ENCODE data around the gene ERP44.

Gene ERP44

DNA sequence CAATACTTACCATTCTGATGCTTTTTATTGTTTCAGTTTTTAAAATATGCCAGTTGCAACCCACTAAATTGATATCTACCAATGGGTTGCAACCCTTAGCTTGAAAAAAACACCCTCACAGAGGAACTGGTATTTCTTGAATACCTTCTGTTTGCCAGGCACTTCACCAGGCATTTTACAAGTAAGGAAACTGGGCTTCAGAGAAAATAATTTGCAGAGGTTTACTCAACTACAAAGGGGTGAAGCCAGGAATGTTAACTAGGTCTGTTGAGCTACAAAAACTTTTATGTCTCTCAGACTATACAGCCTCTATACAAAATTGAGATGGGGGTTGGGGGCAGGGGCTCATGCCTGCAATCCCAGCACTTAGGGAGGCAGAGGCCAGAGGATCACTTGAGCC lies 127.4 kb downstream of the ERP44 start:
- H3K4me3 ChIP-seq (ENCODE audit: low read depth, low read length): no peak overlapping the region
- peaks cover 21% of the 10 kb centered on the region for H3K4me1 ChIP-seq (ENCODE audit: control insufficient read depth, insufficient read depth, low read length)
- no peak overlapping the region for H3K27ac ChIP-seq (ENCODE audit: low read depth, low read length)
- no peaks in the 10 kb centered on the region for H3K9me3 ChIP-seq (ENCODE audit: control insufficient read depth, insufficient read depth, low read length)
- H3K36me3 ChIP-seq (ENCODE audit: control insufficient read depth, insufficient read depth, low read length): no peaks in the 10 kb centered on the region
- H3K9ac ChIP-seq (ENCODE audit: low read depth, low read length): no peak overlapping the region
- no peaks in the 10 kb centered on the region for H3K27me3 ChIP-seq (ENCODE audit: control insufficient read depth, insufficient read depth, low read length)

DNA sequence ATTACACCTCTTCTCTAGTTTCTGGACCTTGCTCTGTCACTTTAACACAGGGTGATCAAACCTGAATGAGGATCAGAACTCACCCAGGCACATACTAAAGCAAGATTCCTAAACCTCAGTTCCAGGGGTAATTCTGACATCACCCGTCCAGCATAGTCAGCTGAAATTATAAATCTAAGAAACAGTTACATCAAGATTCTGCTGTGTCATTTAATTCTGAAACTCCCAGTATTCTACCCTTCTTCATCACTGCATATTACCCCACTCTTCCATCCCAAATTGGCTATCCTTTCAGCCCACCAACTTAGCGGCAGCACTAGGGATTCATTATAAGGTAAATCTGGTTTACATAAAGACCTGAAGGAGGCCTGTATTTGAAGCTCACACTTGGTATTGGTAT lies 128.3 kb downstream of the ERP44 start:
- H3K27me3 ChIP-seq (ENCODE audit: control insufficient read depth, insufficient read depth, low read length): no peaks in the 10 kb centered on the region
- H3K27ac ChIP-seq (ENCODE audit: low read depth, low read length): no peak overlapping the region
- no peaks in the 10 kb centered on the region for H3K9me3 ChIP-seq (ENCODE audit: control insufficient read depth, insufficient read depth, low read length)
- no peaks in the 10 kb centered on the region for H3K36me3 ChIP-seq (ENCODE audit: control insufficient read depth, insufficient read depth, low read length)
- no peak overlapping the region for H3K9ac ChIP-seq (ENCODE audit: low read depth, low read length)
- H3K4me1 ChIP-seq (ENCODE audit: control insufficient read depth, insufficient read depth, low read length): peaks cover 26% of the 10 kb centered on the region
- H3K4me3 ChIP-seq (ENCODE audit: low read depth, low read length): no peak overlapping the region

DNA sequence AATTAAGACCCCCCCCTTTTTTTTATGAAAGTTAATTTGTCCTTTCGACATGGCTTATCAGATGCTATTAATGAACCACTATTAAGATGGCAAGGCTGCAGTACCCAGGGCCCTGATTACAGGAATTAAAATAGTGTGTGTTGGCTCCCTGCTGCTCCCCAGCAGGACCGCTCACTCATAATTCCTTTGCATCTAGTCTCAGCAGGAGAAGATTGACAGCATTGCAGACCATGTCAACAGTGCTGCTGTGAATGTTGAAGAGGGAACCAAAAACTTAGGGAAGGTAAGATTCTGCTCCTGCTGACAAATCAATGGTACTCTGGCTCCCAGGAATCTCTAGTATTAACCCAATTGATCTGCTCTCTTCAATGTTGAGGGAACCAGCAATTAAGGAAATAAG lies 131.3 kb downstream of the ERP44 start:
- Histone ChIP-seq H3K27me3 (ENCODE audit: control insufficient read depth, insufficient read depth, low read length) (no peaks in the 10 kb centered on the region), H3K36me3 (ENCODE audit: control insufficient read depth, insufficient read depth, low read length) (no peaks in the 10 kb centered on the region)

DNA sequence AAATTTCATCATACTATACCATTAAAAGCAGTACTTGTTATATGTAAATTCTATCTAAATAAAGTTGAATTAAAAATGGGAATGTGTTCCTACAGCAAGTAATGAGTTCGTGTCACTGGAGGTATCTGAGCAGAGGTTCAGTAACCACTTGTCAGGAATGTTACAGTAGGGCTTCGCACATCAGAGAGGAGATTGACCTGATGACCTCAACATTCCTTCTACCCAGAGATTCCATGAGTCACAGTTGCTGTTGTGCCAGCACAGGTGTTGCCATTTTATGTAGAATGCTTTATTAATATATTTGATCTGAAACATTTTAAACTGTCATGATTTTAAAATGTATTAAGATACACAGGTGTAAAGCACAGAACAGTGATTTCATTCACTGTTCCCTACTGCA lies 132.1 kb downstream of the ERP44 start:
- Histone ChIP-seq H3K9me3 (ENCODE audit: control insufficient read depth, insufficient read depth, low read length) (no peaks in the 10 kb centered on the region), H3K36me3 (ENCODE audit: control insufficient read depth, insufficient read depth, low read length) (no peaks in the 10 kb centered on the region), H3K27ac (ENCODE audit: low read depth, low read length) (peak overlapping the region; percentile 77), H3K4me1 (ENCODE audit: control insufficient read depth, insufficient read depth, low read length) (peaks cover 26% of the 10 kb centered on the region), H3K9ac (ENCODE audit: low read depth, low read length) (no peak overlapping the region), H3K27me3 (ENCODE audit: control insufficient read depth, insufficient read depth, low read length) (no peaks in the 10 kb centered on the region), H3K4me3 (ENCODE audit: low read depth, low read length) (no peak overlapping the region)

More for the DNA sequence above, 131.3 kb downstream of the ERP44 start:
- no peak overlapping the region for H3K4me3 ChIP-seq (ENCODE audit: low read depth, low read length)
- no peak overlapping the region for H3K9ac ChIP-seq (ENCODE audit: low read depth, low read length)
- no peaks in the 10 kb centered on the region for H3K9me3 ChIP-seq (ENCODE audit: control insufficient read depth, insufficient read depth, low read length)
- peak overlapping the region; percentile 61 for H3K27ac ChIP-seq (ENCODE audit: low read depth, low read length)
- peaks cover 26% of the 10 kb centered on the region for H3K4me1 ChIP-seq (ENCODE audit: control insufficient read depth, insufficient read depth, low read length)

DNA sequence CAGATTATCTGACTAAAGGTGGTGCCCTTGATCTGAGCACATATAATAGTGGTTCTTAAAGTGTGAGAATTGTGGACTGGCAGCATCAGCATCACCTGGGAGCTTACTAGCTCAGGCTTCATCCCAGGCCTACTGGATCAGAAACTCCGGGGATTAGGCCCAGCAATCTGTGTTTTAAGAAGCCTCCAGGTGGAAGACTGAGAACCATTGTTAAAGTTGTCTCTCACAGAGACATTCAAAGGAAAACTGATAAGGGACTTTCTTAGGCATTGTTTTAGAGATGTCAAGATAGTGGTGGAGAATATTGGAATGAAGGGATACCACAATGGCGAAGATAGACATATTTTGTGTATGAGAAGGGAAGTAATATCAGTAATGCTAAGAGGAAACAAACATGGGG lies 132.8 kb downstream of the ERP44 start:
- H3K27ac ChIP-seq (ENCODE audit: low read depth, low read length): peak overlapping the region; percentile 7
- H3K4me3 ChIP-seq (ENCODE audit: low read depth, low read length): no peak overlapping the region
- peaks cover 26% of the 10 kb centered on the region for H3K4me1 ChIP-seq (ENCODE audit: control insufficient read depth, insufficient read depth, low read length)
- H3K9me3 ChIP-seq (ENCODE audit: control insufficient read depth, insufficient read depth, low read length): no peaks in the 10 kb centered on the region
- H3K36me3 ChIP-seq (ENCODE audit: control insufficient read depth, insufficient read depth, low read length): no peaks in the 10 kb centered on the region
- H3K9ac ChIP-seq (ENCODE audit: low read depth, low read length): no peak overlapping the region
- no peaks in the 10 kb centered on the region for H3K27me3 ChIP-seq (ENCODE audit: control insufficient read depth, insufficient read depth, low read length)

DNA sequence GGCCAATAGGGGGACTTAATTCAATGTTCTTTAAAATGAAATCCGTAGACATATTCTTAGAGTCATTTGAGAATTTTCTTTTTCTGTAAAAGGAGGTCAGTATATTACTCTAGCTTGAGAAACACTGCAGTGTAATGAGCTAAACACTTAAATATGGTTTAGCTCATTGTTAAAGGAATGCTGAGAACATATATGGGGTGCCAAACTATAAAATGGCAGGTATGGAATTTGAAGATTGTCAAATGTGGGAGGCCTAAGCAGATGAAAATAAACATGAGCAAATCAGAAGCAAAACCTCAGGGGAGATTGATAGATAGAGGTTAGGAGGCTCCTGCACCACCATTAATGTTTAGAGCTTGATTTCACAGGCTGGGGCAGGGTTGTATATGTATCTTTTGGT lies 134.5 kb downstream of the ERP44 start:
- no peak overlapping the region for H3K4me3 ChIP-seq (ENCODE audit: low read depth, low read length)
- H3K9ac ChIP-seq (ENCODE audit: low read depth, low read length): no peak overlapping the region
- H3K9me3 ChIP-seq (ENCODE audit: control insufficient read depth, insufficient read depth, low read length): no peaks in the 10 kb centered on the region
- H3K27ac ChIP-seq (ENCODE audit: low read depth, low read length): no peak overlapping the region
- 0 out of 2 replicates have a peak, but pooled peaks cover 3% of the 10 kb centered on the region for H3K36me3 ChIP-seq (ENCODE audit: control insufficient read depth, insufficient read depth, low read length)
- H3K4me1 ChIP-seq (ENCODE audit: control insufficient read depth, insufficient read depth, low read length): peaks cover 26% of the 10 kb centered on the region
- no peaks in the 10 kb centered on the region for H3K27me3 ChIP-seq (ENCODE audit: control insufficient read depth, insufficient read depth, low read length)

DNA sequence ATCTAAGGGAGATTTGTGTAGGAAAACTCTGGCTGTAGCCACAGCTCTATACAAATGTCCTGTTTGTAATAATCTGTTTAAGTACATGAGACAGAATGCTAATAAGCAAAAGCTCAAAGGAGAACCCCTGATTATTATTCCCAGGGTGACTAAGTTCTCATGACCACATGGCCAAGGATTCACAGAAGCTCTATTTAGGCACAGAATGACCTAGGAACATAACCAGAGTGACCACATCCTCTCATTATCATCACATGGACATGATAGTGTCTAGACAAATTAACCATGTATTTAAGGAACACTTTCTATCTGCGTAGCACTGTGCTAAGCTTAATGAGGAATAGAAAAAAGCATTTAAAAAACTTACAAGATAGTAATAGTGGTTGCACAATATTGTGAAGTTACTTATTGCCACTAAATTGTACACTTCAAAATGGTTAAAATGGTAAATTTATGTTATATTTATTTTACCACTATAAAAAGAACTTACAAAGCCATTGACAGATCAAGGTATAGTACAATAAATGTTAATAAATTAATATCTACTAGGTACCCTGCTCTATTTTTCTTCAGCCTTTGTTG lies 136.0 kb downstream of the ERP44 start:
- H3K27me3 ChIP-seq (ENCODE audit: control insufficient read depth, insufficient read depth, low read length): no peaks in the 10 kb centered on the region
- no peak overlapping the region for H3K27ac ChIP-seq (ENCODE audit: low read depth, low read length)
- no peaks in the 10 kb centered on the region for H3K9me3 ChIP-seq (ENCODE audit: control insufficient read depth, insufficient read depth, low read length)
- 0 out of 2 replicates have a peak, but pooled peaks cover 3% of the 10 kb centered on the region for H3K36me3 ChIP-seq (ENCODE audit: control insufficient read depth, insufficient read depth, low read length)
- peaks cover 18% of the 10 kb centered on the region for H3K4me1 ChIP-seq (ENCODE audit: control insufficient read depth, insufficient read depth, low read length)
- no peak overlapping the region for H3K9ac ChIP-seq (ENCODE audit: low read depth, low read length)
- no peak overlapping the region for H3K4me3 ChIP-seq (ENCODE audit: low read depth, low read length)

DNA sequence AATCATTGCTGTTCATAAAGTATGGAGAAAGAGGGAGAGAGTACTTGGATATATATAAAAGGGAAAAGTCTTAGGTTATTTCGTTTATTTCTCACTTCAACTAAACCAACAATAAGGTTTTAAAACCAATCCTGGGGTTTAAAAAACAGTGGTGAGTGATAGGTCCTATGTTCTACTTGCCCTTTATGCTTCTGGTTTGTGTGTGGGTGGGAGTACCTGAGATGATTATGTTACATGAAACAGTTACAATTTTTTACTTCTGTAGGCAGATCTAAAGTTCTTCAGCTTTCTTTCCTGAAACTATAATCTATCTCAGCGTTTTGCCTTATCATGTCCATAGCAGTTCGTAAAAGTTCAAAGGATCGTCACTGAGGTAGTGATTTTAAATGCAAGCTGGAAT lies 143.2 kb downstream of the ERP44 start:
- Histone ChIP-seq H3K9ac (ENCODE audit: low read depth, low read length) (no peak overlapping the region), H3K4me3 (ENCODE audit: low read depth, low read length) (no peak overlapping the region), H3K36me3 (ENCODE audit: control insufficient read depth, insufficient read depth, low read length) (no peaks in the 10 kb centered on the region), H3K27me3 (ENCODE audit: control insufficient read depth, insufficient read depth, low read length) (no peaks in the 10 kb centered on the region), H3K9me3 (ENCODE audit: control insufficient read depth, insufficient read depth, low read length) (no peaks in the 10 kb centered on the region), H3K4me1 (ENCODE audit: control insufficient read depth, insufficient read depth, low read length) (no peaks in the 10 kb centered on the region), H3K27ac (ENCODE audit: low read depth, low read length) (no peak overlapping the region)

DNA sequence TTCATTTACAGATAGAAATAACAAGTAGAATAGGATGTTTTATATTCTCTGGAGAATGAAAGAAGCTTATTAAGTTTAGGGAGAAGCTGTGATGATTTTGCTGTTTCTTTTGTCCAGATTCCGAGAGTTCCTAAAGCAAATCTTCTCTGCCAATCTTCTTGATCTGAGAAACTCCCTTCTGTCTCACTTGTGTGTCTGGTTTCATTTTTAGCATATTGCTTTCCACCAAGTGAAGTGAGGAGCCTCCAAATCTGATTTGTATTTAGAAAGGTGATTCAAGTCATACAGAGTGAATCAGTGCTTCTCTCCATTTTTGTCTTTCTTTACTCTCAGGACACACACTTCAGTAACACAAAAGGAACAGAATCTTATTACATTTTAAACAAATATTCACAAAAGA lies 144.0 kb downstream of the ERP44 start:
- H3K4me3 ChIP-seq (ENCODE audit: low read depth, low read length): no peak overlapping the region
- no peak overlapping the region for H3K9ac ChIP-seq (ENCODE audit: low read depth, low read length)
- no peaks in the 10 kb centered on the region for H3K9me3 ChIP-seq (ENCODE audit: control insufficient read depth, insufficient read depth, low read length)
- no peaks in the 10 kb centered on the region for H3K36me3 ChIP-seq (ENCODE audit: control insufficient read depth, insufficient read depth, low read length)
- H3K27me3 ChIP-seq (ENCODE audit: control insufficient read depth, insufficient read depth, low read length): no peaks in the 10 kb centered on the region
- H3K4me1 ChIP-seq (ENCODE audit: control insufficient read depth, insufficient read depth, low read length): no peaks in the 10 kb centered on the region
- no peak overlapping the region for H3K27ac ChIP-seq (ENCODE audit: low read depth, low read length)

DNA sequence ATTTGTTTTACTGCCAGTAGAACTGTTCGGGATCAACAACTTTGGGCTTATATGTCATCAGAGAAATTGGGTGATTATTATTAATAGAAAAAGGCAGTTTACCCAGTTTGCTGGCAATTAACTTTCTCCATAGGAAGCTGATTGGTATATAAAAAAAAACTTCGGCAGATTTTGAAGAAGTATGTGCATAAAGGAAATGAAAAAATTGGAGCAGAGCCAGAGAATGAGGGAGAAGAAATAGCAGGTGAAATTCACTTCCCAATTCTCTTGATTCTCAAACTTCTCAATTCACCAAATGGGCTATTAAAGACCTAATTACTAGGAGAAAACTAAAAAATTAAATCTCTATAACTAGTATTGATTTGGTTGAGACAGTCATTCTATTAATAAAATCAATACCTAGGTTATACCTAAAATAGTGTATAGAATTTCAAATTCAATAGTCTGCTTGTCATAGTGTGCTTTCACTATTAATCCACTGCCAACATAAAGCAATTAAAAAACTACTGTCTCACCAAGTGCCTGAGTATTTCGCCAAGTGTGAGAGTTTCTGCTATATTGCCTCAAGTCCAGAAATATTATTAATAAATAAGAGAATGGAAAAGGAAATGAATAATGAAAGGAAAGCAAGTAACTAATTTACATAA lies 144.8 kb downstream of the ERP44 start:
- H3K27me3 ChIP-seq (ENCODE audit: control insufficient read depth, insufficient read depth, low read length): no peaks in the 10 kb centered on the region
- no peak overlapping the region for H3K9ac ChIP-seq (ENCODE audit: low read depth, low read length)
- no peaks in the 10 kb centered on the region for H3K4me1 ChIP-seq (ENCODE audit: control insufficient read depth, insufficient read depth, low read length)
- no peak overlapping the region for H3K27ac ChIP-seq (ENCODE audit: low read depth, low read length)
- no peak overlapping the region for H3K4me3 ChIP-seq (ENCODE audit: low read depth, low read length)
- H3K36me3 ChIP-seq (ENCODE audit: control insufficient read depth, insufficient read depth, low read length): no peaks in the 10 kb centered on the region
- H3K9me3 ChIP-seq (ENCODE audit: control insufficient read depth, insufficient read depth, low read length): no peaks in the 10 kb centered on the region

DNA sequence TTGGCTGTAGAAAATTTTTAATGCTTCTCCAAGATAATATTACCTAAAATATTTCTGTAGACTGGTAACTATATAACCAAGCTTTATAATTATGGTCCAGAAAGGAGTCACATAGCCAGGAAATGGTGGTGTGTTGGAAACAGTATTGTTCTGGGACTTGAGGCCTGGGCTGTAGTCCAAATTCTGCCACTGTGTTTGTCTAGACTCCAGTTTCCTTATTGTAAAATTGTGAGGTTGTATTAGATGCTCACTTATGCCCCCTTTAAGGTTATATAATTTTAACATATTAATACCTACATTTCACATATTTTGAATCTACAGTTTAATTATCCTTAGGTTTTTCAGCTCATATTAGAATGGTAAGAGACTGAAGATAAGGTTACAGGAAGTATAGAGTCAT lies 149.9 kb downstream of the ERP44 start:
- Histone ChIP-seq H3K27me3 (ENCODE audit: control insufficient read depth, insufficient read depth, low read length) (no peaks in the 10 kb centered on the region), H3K4me1 (ENCODE audit: control insufficient read depth, insufficient read depth, low read length) (no peaks in the 10 kb centered on the region), H3K9me3 (ENCODE audit: control insufficient read depth, insufficient read depth, low read length) (no peaks in the 10 kb centered on the region), H3K4me3 (ENCODE audit: low read depth, low read length) (no peak overlapping the region), H3K27ac (ENCODE audit: low read depth, low read length) (no peak overlapping the region), H3K36me3 (ENCODE audit: control insufficient read depth, insufficient read depth, low read length) (no peaks in the 10 kb centered on the region), H3K9ac (ENCODE audit: low read depth, low read length) (no peak overlapping the region)

All from HUES48 (cell line).